Measurements from ENCODE around the gene TBX4. TPM values are rescaled to one million over a fixed set of nuclear protein-coding genes. Genes with fewer than 3 reads are reported as not detected.

TBX4 gene
- not detected for total RNA-seq

- DNase-seq: no peak
Measured at GRCh38 chr17:61452301-61453290, at the start of gene TBX4. TSS of gene TBX4 (plus strand) at chr17:61452422. CDS start at chr17:61456491, 4,069 bp downstream.

GRCh38 chr17:61402978-61403800, 49.0 kb upstream of the TBX4 start:
- DNase-seq: no peak

- DNase-seq: no peak
Measured at GRCh38 chr17:61403801-61404662, 48.2 kb upstream of the TBX4 start.

DNA sequence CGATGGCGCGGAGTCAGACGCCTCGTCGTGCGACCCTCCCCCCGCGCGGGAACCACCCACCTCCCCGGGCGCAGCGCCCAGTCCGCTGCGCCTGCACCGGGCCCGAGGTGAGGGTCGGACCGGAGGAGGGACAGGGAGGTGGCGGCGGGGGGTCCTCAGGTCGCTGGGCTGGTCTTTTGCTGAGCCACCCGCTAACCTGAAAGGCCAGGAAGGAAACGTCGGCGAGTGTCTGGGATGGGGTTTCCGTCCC, 47.6 kb upstream of the TBX4 start:
- DNase-seq: no peak

DNA sequence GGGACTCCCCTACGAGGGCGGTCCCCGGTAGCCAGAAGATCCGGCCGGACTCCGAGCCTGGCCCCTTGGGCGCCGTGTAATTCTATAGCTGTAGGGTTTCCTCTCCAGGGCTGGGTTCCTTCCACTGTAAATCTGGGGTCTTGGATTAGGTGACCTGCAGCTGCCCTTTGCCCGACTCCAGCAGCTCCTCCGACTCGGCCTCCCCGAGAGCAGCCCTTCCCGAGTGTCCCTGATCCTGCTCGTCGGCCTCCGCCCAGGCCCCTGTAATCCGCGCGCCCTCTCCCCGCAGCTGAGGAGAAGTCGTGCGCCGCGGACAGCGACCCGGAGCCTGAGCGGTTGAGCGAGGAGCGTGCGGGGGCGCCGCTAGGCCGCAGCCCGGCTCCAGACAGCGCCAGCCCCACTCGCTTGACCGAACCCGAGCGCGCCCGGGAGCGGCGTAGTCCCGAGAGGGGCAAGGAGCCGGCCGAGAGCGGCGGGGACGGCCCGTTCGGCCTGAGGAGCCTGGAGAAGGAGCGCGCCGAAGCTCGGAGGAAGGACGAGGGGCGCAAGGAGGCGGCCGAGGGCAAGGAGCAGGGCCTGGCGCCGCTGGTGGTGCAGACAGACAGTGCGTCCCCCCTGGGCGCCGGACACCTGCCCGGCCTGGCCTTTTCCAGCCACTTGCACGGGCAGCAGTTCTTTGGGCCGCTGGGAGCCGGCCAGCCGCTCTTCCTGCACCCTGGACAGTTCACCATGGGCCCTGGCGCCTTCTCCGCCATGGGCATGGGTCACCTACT, 47.1 kb upstream of the TBX4 start:
- DNase-seq: no peak

DNA sequence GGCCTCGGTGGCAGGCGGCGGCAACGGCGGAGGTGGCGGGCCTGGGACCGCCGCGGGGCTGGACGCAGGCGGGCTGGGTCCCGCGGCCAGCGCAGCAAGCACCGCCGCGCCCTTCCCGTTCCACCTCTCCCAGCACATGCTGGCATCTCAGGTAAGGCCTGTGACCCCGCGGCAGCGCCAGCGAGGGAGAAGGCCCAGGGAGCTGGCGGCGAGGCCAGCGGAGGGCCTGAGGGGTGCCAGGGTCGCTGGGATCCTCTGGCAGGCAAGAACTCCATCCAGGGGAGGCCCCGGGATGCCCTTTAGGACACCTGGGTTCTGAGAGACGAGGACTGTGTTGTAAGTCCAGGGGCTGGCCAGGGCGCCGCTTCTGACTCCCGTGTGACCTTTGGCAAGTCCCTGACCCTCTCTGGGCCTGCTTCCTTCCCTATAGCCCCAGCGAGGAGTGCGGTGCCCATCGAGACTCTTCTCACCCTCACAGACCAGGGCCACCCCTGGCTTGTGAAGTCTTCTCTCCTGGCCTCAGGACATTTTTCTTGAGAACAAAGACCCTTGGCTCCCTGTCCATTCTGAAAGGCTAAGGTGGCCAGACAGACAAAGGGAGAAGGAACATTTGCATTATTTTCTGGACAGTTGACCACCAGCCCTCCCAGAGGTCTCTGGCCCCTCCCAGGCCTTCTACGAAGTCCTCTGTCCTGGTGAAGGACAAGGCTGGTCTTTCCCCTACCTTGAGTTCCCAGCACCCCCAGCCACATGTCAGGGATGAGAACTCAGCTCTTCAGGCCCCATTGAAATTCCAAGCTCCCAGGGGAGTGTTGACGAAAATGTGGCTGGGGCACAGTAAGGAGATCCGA, 46.3 kb upstream of the TBX4 start:
- DNase-seq: no peak

DNA sequence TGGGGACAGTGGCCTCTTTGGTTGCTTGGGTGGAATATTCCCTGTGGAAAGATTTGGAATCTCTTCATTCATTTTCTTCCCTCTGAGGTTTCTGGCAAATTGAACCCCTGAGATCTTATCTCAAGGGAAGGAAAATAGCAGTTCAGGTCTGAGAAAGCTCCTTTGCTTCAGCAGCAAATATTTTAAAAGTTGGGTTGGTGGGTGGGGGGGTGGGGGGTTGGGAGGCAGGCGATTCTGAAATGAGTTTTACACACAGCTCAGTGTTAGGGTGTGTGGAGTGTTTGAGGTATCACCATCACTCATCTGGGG, 45.7 kb upstream of the TBX4 start:
- no peak for DNase-seq

DNA sequence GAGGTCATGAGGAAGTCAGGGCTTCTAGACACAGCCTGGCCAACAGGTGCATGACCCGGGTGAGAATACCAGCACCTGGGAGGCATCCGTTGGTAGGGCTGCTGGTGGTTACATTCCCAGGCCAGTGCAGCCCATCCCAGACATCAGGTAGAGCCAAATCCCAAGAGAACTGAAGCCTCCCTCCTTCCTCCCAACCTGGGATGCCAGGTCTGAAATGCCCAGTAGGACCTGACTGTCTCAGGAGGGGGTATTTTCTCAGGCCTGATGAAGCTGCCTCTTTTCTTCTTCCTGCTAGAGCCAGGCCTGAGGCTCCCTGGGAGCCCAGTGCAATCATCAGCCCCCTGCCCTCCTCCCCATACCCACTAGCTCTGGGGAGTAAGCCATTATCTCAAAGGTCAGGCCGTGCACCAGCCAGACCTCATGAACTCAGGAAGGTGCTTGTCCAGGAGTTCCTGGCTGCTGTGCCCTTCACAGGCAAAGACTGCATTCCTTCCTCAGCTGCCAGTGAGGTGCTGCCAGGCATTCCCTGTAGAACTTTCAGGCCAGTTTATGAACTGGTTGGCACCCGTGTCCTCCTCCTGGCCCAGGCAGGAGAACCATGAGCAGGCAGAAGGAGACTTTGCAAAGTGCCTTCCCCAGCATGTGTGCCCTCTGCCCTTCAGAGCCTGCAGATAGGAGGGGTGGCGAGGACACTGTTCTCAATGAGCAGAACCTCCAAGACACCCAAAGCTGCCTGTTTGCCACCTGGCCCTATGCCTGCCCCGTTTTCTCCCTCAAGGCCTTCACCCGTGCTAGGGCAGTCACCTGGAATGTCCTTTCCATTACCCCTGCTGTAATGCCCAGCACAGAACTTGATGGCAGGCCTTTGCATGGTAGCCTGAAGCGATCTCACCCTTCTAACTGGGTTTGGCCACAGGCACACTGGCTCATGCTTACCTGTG, 45.0 kb upstream of the TBX4 start:
- no peak for DNase-seq

DNA sequence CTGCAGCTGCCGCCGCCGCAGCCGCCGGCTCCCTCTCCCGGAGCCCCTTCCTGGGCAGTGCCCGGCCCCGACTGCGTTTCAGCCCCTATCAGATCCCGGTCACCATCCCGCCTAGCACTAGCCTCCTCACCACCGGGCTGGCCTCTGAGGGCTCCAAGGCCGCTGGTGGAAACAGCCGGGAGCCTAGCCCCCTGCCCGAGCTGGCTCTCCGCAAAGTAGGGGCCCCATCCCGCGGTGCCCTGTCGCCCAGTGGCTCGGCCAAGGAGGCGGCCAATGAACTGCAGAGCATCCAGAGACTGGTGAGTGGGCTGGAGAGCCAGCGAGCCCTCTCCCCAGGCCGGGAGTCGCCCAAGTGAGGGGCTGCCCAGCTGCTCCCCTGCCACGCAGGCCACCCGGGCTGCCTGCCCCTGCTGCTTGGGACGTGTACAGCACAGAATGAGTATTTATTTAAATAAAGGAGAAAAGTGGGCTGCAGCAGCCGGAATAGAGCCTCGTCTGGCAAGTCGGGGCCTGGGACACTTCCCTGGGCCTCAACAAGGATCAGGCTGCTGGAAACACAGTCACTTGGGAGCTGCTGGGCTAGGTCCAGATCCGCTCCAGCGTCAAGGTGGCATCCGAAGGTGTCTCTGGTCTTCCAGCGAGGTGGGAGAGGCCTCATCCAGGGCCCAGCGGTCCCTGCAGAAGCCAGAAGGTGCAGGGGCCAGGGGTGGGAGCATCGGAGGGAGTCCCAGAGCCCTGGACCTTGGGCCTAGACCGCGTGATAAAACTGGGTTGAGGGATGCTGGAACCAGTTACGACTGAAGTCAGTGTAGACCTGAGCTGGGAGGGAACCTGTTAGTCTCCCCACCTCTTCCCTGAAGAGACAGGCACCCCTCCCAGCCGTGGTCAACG, 43.8 kb upstream of the TBX4 start:
- DNase-seq: peak; percentile 1

DNA sequence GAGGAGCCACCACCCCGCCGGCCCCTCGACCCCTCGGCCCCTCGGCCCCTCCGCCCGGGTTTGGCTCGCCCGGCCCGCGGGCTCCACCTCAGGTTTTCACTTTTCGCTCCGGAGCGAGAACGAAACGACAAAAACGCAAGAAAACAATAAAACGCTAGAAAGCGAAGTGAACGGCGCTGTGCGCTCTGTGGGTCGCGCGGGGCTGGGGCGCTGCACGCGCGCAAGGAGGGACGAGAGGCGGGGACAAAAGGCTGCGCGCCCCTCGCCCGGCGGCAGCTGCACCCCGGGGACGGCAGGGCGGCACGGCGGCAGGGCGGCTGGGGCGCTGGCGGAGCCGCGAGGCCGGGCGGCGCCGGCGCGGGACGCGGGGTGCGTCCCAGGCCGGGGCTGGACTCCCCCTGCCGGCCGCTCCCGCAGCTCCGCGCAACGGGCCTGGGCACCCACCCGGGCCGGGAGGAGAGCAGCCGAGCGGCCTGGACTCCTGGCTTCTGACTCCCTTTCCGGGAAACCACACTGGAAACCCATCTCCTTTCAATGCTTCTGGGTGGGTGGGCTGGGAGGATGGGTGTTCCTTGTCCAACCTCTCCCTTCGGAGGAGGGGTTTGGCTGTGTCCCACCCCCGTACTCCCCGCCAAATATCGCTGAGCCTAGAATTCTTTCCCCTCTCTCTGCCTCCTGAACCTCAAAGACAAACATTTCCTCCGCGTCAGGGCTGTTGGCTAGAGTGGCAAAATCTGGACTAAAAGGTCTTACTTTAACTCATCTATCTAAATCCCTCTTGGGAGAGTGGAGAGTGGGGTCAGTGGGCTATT, 42.7 kb upstream of the TBX4 start:
- DNase-seq: no peak

DNA sequence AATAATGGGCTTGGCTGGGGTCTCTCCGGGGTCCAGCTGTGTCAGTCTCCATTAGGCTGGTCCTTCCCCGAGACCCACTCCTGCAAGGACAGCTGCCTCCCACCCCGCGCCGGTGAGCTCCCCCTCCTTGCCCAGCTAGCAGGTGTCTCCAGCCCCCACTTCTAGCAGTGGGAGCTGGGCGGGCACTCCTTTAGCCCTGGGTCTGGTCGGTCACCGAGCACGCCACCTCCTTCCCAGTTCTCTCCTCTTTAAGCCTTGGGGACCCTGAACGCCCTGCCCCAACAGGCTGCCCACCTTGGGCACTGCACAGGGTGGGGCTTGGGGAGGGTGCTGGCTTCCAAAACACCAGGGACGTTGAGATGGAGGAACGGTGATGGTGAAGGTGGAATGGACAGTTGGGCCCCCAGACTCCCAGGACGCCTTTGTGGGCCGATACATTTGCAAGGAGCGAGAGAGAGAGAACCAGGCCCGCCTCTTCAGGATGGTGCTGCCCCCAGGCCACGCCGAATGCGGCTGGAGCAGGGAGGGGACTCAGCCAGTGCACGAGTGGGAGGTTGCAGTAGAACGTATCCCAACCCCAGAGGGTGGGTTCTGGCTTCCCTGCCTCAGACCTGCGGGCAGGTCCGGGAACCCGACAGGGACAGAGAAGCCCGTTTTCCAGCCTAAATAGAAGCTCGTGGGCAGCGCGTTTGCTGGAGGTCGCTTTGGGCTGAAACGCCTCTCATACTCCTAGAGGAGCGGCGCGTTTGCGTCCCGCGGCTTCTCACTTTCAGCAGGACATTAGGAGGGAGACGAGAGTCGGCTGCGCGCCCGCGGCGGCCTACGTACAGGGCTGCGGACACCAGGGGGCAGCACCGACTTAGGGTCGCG, 41.8 kb upstream of the TBX4 start:
- peak; percentile 68 for DNase-seq

DNA sequence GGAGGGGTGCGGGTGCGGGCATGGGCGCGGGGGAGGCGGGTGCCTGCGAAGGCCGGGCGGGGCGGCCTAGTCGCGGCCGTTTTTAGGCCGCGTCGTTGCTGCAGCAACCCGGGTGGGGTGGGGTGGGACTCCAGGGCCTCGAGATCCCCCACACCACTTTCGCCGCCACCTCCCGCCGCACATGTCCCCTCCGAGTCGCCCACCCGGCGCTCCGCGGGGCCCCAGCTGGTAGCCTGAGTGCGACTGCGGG, 41.3 kb upstream of the TBX4 start:
- no peak for DNase-seq

DNA sequence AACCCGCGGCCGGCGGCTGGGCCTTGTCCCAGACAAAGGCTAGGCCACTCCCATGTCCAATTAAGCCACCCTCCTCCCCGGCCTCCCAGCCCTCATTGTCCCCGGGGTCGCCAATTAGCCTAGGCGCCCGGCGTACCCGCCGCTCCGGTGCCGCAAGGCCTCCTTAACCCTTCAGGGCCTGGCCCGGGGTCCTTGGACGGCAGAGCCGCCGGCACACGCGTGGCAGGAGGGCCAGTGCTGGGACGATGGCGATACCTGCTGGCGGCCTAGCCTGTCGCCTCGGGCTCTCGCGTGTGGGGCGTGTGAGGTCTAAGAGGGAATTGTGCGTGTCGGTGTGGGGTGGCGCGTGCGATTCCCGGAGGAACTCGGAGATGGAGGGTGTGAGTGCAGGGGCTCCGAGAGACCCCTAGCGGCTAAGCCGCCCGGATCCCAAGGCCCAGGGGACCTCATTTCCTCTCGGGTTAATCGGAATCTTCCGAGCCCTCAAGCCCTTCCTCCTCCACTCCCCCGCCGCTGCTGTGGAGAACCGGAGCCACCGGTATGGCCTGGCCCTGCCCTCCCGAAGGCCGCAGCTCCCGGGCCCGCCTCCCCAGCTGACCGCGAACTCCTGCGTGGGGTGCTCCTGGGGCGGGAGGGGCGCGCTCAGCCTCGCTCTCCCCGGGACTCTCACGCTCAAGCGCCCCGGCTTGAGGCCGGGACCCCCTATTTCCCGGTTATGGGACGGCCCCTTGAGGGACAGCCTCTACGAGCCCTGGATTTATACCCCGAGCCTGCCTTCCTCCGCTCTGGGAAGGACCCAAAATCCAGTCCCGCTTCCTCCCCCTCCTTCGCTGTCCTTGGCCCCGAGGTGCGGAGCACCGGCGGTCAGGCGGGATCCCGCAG, 40.7 kb upstream of the TBX4 start:
- DNase-seq: no peak

- peak; percentile 65 for DNase-seq
Measured at GRCh38 chr17:61412143-61412859, 39.9 kb upstream of the TBX4 start.

DNA sequence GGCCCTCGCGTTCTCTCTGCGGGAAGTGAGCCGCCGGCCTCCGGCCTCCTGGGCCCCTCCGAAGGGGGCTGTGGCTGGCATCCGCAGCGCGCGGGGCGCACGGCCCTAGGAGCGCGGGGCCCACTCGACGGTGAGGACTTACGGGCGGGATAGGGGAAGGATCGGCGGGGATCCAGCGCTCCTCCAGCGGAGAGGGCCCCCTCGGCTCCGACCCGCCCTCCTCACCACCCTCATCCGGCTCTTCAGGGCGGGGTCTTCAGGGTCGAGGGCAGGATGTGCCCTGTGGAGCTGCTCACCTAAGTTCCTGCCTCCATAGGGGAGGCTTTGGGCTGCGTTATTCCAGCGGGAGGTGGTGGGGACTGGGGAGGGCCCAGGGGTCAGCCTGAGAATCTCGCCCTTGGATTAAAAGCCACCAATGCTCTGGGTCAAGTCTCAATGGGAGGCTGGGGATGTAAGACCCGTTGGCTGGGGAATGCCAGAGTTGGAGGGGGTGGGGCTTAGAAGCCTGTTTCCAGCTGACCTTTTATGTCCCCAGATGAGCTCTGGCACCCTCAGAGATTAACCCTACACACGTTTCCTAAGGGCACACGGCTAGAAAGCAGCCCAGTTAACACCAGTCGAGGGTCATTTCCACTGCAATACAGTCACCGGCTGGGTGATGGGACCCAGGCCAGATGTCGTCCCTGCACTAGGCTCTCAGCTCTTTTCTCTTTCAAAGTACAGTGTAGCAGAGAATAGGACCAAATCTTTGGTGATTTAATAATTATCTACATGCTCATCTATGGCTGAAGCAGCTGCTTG, 39.2 kb upstream of the TBX4 start:
- DNase-seq: no peak
